Memory B cell (primary cell): ENCODE results near the gene EFCC1.

Experiments used
- ATAC-seq: fragments of 150-1000 bp; cut with Tn5 transposase; 2 replicates; pipeline ENCODE4 v1.10.0; 2021; ENCODE audit warnings: low read depth, mild to moderate bottlenecking, moderate library complexity
- DNase-seq, 2 donors: peaks; one replicate each; pipeline ENCODE4 v3.0.0; 2022; ENCODE audit warnings: low spot score in 2 of 2
- H3K27ac Mint-ChIP-seq: one replicate; pipeline ENCODE4 v1.8.0; 2022; ENCODE audit warnings: mild to moderate bottlenecking, moderate library complexity, mixed read lengths
- H3K27me3 Mint-ChIP-seq: one replicate; pipeline ENCODE4 v1.8.0; 2022; ENCODE audit warnings: mixed read lengths
- H3K36me3 Mint-ChIP-seq: one replicate; pipeline ENCODE4 v1.8.0; 2022; ENCODE audit warnings: mild to moderate bottlenecking, mixed read lengths
- H3K4me1 Mint-ChIP-seq: one replicate; pipeline ENCODE4 v1.8.0; 2022; ENCODE audit warnings: mixed read lengths
- H3K4me3 Mint-ChIP-seq: one replicate; pipeline ENCODE4 v1.8.0; 2022; ENCODE audit warnings: mild to moderate bottlenecking, moderate library complexity, mixed read lengths
- H3K9me3 Mint-ChIP-seq: one replicate; pipeline ENCODE4 v1.8.0; 2022; ENCODE audit warnings: mixed read lengths

EFCC1 gene

GRCh38 chr3:129052675-129053074 is 51.6 kb downstream of the EFCC1 start:
- peaks cover 6% of the 10 kb centered on the region for H3K4me1 Mint-ChIP-seq
- peaks cover 20% of the 10 kb centered on the region for H3K27me3 Mint-ChIP-seq
- H3K9me3 Mint-ChIP-seq: peaks cover 6% of the 10 kb centered on the region
- DNase-seq: no peak
- no peak overlapping the region for H3K27ac Mint-ChIP-seq
- H3K36me3 Mint-ChIP-seq: peaks cover 6% of the 10 kb centered on the region
- no peak overlapping the region for H3K4me3 Mint-ChIP-seq
- ATAC-seq: no peak

- no peak overlapping the region for H3K4me3 Mint-ChIP-seq
- H3K36me3 Mint-ChIP-seq: peaks cover 2% of the 10 kb centered on the region
- no peak for ATAC-seq
- no peak overlapping the region for H3K27ac Mint-ChIP-seq
- peaks cover 14% of the 10 kb centered on the region for H3K27me3 Mint-ChIP-seq
- peaks cover 10% of the 10 kb centered on the region for H3K4me1 Mint-ChIP-seq
- H3K9me3 Mint-ChIP-seq: no peaks in the 10 kb centered on the region
- DNase-seq: no peak
These were observed 53.6 kb downstream of the EFCC1 start for GRCh38 chr3:129054605-129055104.

- Mint-ChIP-seq H3K9me3 (no peaks in the 10 kb centered on the region), H3K27me3 (peaks cover 24% of the 10 kb centered on the region), H3K4me3 (no peak overlapping the region), H3K36me3 (peaks cover 2% of the 10 kb centered on the region), H3K27ac (no peak overlapping the region), H3K4me1 (peaks cover 10% of the 10 kb centered on the region)
- DNase-seq (no peak), ATAC-seq (no peak)
These were observed 55.5 kb downstream of the EFCC1 start for GRCh38 chr3:129056451-129057173.

GRCh38 chr3:129057249-129057648 is 56.1 kb downstream of the EFCC1 start:
- no peak for ATAC-seq
- Mint-ChIP-seq H3K27ac (no peak overlapping the region), H3K4me3 (no peak overlapping the region)

DNA sequence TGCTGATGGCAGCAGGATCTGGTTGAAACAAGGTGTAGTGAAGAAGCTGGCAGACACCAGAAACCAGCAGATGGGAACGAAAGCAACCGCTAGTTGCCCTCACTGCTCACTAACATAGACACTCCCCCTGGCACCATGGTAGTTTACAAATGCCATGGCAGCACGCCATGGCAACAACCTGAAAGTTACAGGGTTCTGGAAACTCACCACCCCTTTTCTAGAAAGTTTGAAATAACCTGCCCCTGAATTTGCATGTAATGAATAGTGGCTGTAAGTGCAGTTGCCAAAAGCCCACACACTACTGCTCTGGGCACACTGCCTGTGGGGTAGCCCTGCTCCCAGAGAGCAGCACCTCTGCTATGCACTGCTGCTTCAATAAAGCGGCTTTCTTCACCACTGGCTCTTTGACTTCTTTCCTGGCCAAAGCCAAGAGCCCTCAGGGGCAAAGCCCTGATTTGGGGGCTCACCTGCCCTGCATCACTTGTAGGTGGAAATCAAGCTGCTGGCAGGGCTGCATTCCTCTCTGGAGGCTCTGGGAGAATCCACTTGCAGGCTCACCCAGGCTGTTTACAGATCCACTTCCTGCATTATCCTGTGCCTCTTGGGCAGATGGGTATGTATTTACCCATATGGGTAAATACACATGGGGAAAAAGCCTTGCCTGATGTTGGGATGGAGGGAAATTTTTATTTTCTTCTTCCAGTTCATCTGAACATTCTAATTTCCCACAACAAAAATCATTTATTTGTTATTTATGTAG is 57.5 kb downstream of the EFCC1 start:
- Mint-ChIP-seq H3K27ac (no peak overlapping the region), H3K9me3 (no peaks in the 10 kb centered on the region), H3K4me3 (no peak overlapping the region), H3K27me3 (peaks cover 27% of the 10 kb centered on the region), H3K36me3 (peaks cover 2% of the 10 kb centered on the region), H3K4me1 (peaks cover 5% of the 10 kb centered on the region)
- DNase-seq (peak in 1 of 2 donors; percentile 17), ATAC-seq (peak; percentile 86)

More at GRCh38 chr3:129057249-129057648, 56.1 kb downstream of the EFCC1 start:
- no peak for DNase-seq
- Mint-ChIP-seq H3K36me3 (peaks cover 2% of the 10 kb centered on the region), H3K4me1 (peaks cover 10% of the 10 kb centered on the region), H3K27me3 (peaks cover 24% of the 10 kb centered on the region), H3K9me3 (no peaks in the 10 kb centered on the region)

- no peak overlapping the region for H3K4me3 Mint-ChIP-seq
- peaks cover 2% of the 10 kb centered on the region for H3K36me3 Mint-ChIP-seq
- peaks cover 4% of the 10 kb centered on the region for H3K4me1 Mint-ChIP-seq
- no peak for ATAC-seq
- peaks cover 27% of the 10 kb centered on the region for H3K27me3 Mint-ChIP-seq
- no peak for DNase-seq
- H3K27ac Mint-ChIP-seq: no peak overlapping the region
- no peaks in the 10 kb centered on the region for H3K9me3 Mint-ChIP-seq
These were observed 58.3 kb downstream of the EFCC1 start for GRCh38 chr3:129059311-129059958.

DNA sequence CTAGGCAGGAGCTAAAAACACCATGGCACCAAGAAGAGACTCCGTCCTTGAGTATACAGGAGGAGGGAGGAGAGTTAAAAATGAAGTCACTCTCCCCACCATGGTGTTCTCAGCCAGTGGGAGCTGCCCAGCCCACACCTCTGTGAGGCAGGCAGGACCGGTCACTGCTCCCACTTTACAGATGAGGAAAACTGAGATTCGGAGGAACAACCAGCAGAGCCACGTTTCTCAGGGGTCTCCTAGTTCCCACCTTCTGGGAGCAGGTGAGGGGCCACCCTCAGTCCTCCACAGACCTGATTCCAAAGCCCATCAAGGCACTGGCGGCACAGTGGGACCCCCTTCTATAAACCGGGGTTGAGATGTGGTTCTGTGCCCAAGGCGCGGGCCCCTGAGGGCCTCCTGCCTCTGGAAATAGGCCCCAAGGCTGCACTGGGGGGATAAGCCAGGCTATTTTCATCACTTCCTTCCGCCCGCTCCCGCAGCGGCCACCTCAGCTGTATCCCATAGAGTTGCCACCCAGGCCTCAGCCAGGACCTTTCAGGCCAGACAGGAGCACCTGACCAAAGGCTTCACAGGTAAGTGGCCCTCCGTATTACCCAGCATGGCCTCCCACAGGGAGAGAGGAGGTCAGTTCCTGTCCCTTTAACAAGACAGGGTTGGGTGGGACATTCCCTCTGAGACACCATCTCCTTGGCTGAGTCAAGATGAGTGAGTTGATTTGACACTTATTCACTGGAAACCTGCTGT is 59.3 kb downstream of the EFCC1 start, which contains the start of gene GP9:
TSS of gene GP9 (plus strand) at position 504 of the 747 bp plus-strand sequence. CDS start 961 bp downstream, outside the sequence.
- H3K36me3 Mint-ChIP-seq: peaks cover 2% of the 10 kb centered on the region
- ATAC-seq (no peak), DNase-seq (no peak)
- H3K9me3 Mint-ChIP-seq: no peaks in the 10 kb centered on the region
- no peak within 1 kb of the TSS for H3K4me3 Mint-ChIP-seq
- H3K4me1 Mint-ChIP-seq: peaks cover 4% of the 10 kb centered on the region
- no peak within 1 kb of the TSS for H3K27ac Mint-ChIP-seq
- peaks cover 30% of the 10 kb centered on the region for H3K27me3 Mint-ChIP-seq

- Mint-ChIP-seq H3K4me1 (peaks cover 4% of the 10 kb centered on the region), H3K27ac (no peak overlapping the region), H3K36me3 (peaks cover 2% of the 10 kb centered on the region), H3K9me3 (no peaks in the 10 kb centered on the region), H3K4me3 (no peak overlapping the region), H3K27me3 (peaks cover 31% of the 10 kb centered on the region)
- DNase-seq (no peak), ATAC-seq (no peak)
These were observed 60.2 kb downstream of the EFCC1 start for GRCh38 chr3:129061023-129061887.

DNA sequence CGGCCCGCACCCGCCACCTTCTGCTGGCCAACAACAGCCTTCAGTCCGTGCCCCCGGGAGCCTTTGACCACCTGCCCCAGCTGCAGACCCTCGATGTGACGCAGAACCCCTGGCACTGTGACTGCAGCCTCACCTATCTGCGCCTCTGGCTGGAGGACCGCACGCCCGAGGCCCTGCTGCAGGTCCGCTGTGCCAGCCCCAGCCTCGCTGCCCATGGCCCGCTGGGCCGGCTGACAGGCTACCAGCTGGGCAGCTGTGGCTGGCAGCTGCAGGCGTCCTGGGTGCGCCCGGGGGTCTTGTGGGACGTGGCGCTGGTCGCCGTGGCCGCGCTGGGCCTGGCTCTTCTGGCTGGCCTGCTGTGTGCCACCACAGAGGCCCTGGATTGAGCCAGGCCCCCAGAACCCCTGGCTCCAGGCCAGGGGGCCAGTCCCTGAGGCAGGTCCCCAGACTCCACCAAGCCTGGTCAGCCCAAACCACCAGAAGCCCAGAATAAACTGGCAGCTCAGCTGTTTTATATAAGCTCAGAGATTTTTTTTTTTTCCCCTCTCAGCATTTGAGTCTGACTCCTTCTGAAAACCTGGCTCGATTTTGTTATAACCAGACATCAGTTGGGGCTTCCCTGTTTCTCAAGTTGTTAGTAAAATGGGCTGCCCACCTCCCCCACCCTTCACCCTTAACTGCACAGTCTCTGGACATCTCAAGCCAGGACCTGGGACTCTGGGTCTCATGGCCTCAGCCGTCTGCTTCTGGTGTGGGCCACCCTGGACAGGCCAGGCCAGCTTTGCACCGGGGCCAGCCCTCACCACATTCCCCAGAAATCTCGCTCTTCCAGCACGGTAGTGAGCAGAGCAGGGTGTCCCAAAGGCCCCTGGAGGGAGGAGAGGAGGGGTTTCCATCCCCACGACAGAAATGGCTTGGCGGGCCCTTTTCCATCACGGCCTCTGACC is 61.1 kb downstream of the EFCC1 start:
- DNase-seq: no peak
- Mint-ChIP-seq H3K36me3 (peaks cover under 1% of the 10 kb centered on the region), H3K27ac (no peak overlapping the region), H3K27me3 (peaks cover 29% of the 10 kb centered on the region), H3K4me3 (no peak overlapping the region), H3K9me3 (no peaks in the 10 kb centered on the region), H3K4me1 (peaks cover 4% of the 10 kb centered on the region)
- no peak for ATAC-seq

- ATAC-seq: no peak
- H3K27ac Mint-ChIP-seq: no peak overlapping the region
These were observed 62.1 kb downstream of the EFCC1 start for GRCh38 chr3:129063091-129063640.

GRCh38 chr3:129063841-129064482 is 62.9 kb downstream of the EFCC1 start:
- Mint-ChIP-seq H3K9me3 (no peaks in the 10 kb centered on the region), H3K4me1 (no peaks in the 10 kb centered on the region), H3K36me3 (no peaks in the 10 kb centered on the region), H3K27ac (no peak overlapping the region), H3K27me3 (peaks cover 30% of the 10 kb centered on the region), H3K4me3 (no peak overlapping the region)
- ATAC-seq: no peak
- DNase-seq: no peak

More at GRCh38 chr3:129063091-129063640, 62.1 kb downstream of the EFCC1 start:
- Mint-ChIP-seq H3K9me3 (no peaks in the 10 kb centered on the region), H3K4me3 (no peak overlapping the region), H3K27me3 (peaks cover 30% of the 10 kb centered on the region), H3K4me1 (peaks cover 4% of the 10 kb centered on the region), H3K36me3 (no peaks in the 10 kb centered on the region)
- no peak for DNase-seq
